Skeletal muscle cell (primary cell): ENCODE results near the gene CRP.
"Not testable (repeated sequence)": the region's sequence is repeated elsewhere in the genome, so short reads cannot be mapped to it uniquely, and the experiment has no call there.

ENCODE experiments used
- DNase-seq: peaks from one replicate; pipeline ENCODE4 v3.0.0-alpha.2; 2010; ENCODE audit warnings: low read depth
- H3K4me3 ChIP-seq: 2 replicates; pipeline ENCODE4 v1.5.1; 2011; ENCODE audit warnings: low read depth, mild to moderate bottlenecking, control low read depth, low read length, moderate library complexity

Gene CRP

GRCh38 chr1:159705251-159705903, 9.0 kb downstream of the CRP start:
- DNase-seq = no peak

GRCh38 chr1:159704481-159704880, 9.9 kb downstream of the CRP start:
- no peak overlapping the region for H3K4me3 ChIP-seq
- DNase-seq = no peak

More at GRCh38 chr1:159705251-159705903, 9.0 kb downstream of the CRP start:
- H3K4me3 ChIP-seq = no peak overlapping the region

GRCh38 chr1:159700312-159700711, 14.1 kb downstream of the CRP start:
- DNase-seq = no peak
- no peak overlapping the region for H3K4me3 ChIP-seq

DNA sequence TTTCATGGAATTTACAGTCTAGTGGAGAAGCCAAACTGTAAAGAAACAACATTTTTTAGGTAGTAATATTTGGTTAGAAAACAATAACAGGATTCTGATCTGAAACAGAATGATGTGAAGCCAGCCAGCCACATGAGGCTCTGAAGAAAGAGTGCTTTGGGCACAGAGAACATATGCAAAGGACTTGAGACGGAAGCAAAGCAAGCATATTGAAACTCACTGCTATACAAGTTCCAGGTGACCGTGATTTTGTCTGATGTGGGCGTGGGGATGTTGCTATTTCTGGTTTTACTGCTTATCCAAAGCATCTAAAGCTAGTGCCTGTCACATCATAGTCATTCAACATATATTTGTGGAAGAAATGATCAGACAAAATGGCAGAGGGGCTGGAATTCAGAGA, 14.7 kb downstream of the CRP start:
- no peak overlapping the region for H3K4me3 ChIP-seq
- no peak for DNase-seq

DNA sequence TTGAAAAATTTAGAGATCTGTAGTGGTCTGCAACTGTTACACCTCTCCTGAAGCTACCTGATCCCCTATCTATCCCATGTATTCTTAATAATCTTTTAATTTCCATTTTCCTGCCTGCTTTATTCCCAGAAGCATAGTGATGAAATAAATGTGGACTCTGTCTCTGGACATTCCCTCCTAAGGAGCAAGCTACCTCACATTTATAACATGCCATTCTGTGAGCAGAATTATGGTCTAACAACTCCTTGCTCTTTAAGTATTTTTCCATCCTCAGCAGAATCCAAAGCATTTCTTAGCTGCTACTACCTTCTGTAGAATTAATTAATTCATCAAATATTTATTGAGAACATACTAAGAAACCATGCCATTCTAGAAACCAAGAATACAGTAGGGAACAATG, 15.1 kb downstream of the CRP start:
- H3K4me3 ChIP-seq = no peak overlapping the region
- no peak for DNase-seq

DNA sequence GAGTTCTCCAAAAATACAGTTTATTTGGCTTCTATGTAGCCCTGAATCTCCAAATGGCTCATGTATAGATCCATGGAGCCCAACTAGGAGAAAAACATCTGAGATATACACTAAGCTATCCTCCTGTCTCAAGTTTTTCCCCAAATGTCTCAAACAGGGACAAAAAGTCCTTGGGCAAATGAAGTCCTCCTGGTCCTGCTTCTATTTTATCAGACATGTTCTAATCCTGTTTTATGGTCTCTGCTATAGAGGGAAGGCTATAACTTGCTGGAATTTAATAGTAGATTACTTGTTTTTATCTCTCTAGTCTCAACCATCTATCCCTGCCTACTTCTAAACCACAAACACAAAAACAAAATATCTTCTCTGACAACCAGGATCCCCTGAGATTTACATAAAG, 26.9 kb downstream of the CRP start:
- no peak for DNase-seq
- no peak overlapping the region for H3K4me3 ChIP-seq

DNA sequence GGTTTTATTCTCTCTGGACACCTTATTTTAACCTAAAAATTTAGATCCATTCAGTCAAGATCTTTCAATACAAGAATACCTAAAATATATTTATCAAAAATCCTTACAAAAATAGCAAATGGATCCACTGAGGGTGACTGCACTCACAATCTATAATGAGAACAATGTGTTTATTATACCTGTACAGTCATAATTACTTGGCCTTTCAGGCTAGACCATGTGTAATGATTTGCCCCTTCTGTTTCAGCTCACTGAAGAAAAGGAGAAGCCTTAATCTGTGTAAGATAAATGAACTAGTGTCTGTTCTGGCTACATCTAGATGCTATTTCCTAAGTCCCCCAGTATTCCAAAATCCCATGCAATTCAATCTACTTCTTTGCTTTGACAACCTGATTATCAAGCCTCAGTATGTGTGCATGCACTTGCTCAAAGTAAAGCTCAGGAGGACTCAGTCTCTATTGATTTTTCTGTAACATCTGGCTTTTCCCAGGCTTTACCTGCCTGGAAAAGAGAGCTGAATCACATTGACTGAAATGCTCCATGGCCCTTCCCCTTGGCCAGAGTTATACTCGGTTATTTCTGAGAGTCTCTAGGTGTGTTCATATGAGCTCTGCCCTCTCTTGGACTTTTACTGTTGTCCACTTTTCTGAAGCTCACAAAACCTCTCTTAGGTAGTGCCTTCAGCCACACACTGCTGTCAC, 27.6 kb downstream of the CRP start:
- no peak overlapping the region for H3K4me3 ChIP-seq
- DNase-seq = no peak

- H3K4me3 ChIP-seq = no peak overlapping the region
- DNase-seq = no peak
These were observed 35.5 kb downstream of the CRP start for GRCh38 chr1:159678939-159679338.

DNA sequence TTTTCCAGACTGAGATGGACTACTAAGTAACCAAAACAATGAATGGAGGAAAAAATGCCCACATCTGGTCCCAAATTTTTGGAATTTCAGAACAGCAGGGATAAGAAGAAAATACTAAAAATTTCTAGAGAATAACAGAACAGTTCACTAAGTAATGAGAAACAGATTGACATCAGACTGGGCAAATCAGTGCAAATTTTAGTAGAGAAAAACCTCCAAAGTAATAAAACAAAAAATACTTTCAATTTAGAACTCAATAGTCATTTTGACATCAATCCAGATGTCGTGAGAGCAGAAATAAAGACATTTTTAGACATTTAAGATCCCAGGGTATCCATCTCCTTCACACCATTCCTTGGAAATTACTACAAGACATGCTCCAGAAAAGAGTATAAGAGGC, 39.3 kb downstream of the CRP start:
- DNase-seq = no peak

GRCh38 chr1:159672390-159672789, 42.0 kb downstream of the CRP start:
- not testable (repeated sequence) for DNase-seq

More for the DNA sequence above, 39.3 kb downstream of the CRP start:
- H3K4me3 ChIP-seq = no peak overlapping the region

DNA sequence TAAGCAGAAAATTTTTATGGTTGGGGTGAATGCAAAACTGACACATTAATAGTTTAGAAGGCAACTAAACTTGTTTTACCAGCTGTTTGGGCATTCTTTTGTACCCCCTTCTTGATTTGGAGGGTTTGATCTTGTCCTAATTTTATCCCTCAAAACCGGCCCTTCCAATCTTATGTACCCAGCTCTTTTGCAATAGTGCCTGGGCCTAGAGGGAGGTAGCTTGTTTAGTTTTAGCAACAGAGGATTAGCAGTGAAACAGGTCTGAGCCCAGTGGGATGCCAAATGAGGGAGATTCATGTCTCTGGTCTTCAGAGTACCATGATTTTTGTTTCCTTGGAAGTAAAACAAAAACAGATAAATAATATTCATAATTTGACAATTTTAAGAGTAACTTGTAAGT, 45.1 kb downstream of the CRP start:
- no peak for DNase-seq
- no peak overlapping the region for H3K4me3 ChIP-seq

More at GRCh38 chr1:159672390-159672789, 42.0 kb downstream of the CRP start:
- not testable (repeated sequence) for H3K4me3 ChIP-seq

DNA sequence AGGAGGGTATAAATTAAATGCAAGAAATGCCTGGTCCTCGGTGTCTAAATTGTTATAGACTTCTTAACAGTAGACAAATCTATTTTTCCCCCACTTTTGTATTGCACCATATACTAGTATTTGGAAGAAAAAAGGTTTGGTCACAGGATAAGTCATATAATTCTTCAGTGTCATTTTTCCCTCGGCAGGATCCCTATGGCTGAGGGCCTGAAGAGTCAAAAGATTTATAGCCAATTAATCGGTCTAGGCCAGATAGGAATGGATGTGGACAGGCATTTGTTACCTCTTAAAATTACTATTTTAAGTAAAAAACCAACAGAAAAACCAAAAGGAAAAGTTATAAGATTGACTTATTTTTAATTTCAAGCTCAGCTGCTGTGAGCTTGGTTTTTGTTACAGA, 45.6 kb downstream of the CRP start:
- no peak for DNase-seq
- H3K4me3 ChIP-seq = no peak overlapping the region

- no peak overlapping the region for H3K4me3 ChIP-seq
These were observed 50.1 kb downstream of the CRP start for GRCh38 chr1:159664247-159664646.

DNA sequence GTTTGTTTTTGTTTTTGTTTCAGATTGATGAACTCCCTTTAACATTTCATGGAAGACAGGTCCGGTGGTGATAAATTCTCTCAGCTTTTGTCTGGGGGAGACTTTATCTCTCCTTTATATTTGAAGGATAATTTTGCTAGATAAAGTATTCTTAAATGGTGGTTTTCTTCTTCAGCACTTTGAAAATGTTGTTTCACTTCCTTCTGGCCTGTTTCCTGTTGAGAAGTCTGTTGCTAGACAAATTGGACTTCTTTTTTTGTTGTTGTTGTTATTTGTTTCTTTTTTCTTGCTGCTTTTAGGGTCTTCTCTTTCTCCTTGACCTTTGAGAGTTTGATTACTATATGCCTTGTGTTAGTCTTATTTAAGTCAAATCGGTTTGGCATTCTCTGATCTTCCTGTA, 50.8 kb downstream of the CRP start:
- no peak for DNase-seq
- no peak overlapping the region for H3K4me3 ChIP-seq

More at GRCh38 chr1:159664247-159664646, 50.1 kb downstream of the CRP start:
- no peak for DNase-seq
